Choroid plexus epithelial cell (primary cell): ENCODE data around the gene GOLGA8J.
"Not testable (repeated sequence)": the region's sequence is repeated elsewhere in the genome, so short reads cannot be mapped to it uniquely, and the experiment has no call there.

ENCODE experiments used
- DNase-seq: peaks from one replicate; pipeline ENCODE4 v3.0.0-alpha.2; 2010; ENCODE audit warnings: low read depth
- H3K4me3 ChIP-seq: 2 replicates; pipeline ENCODE4 v1.5.1; 2011; ENCODE audit warnings: low read depth, mild to moderate bottlenecking, control low read depth, low read length, moderate library complexity
- TF ChIP-seq, protein P1 (sequence below): conservative IDR thresholded peaks from 2 replicates; pipeline ENCODE4 v1.5.1; 2011; ENCODE audit warnings: low read depth, mild to moderate bottlenecking, control low read depth, inconsistent platforms, low read length, moderate library complexity

Gene GOLGA8J

DNA sequence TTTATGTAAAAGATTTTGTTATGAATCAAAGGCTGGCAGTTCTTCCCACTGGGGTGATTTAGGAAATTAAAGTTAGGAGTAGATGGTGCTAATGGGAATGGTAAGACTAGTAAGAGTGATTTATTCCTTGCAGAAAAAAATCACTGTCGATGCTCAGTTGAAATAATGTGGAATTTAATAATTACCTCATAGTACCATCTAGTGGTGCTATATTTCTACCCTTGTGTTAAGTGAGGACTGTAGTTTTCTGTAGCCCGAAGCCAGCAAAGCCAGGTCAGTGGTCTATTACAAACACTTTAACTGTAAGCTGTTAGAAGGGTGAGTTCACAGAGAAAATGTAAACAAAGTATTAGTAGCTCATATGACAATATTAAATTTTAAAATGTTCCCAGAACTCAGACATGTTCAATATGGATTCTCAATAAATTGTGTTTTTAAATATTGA lies 39.5 kb upstream of the GOLGA8J start:
- DNase-seq: peak; percentile 68
- TF ChIP-seq, protein P1, sequence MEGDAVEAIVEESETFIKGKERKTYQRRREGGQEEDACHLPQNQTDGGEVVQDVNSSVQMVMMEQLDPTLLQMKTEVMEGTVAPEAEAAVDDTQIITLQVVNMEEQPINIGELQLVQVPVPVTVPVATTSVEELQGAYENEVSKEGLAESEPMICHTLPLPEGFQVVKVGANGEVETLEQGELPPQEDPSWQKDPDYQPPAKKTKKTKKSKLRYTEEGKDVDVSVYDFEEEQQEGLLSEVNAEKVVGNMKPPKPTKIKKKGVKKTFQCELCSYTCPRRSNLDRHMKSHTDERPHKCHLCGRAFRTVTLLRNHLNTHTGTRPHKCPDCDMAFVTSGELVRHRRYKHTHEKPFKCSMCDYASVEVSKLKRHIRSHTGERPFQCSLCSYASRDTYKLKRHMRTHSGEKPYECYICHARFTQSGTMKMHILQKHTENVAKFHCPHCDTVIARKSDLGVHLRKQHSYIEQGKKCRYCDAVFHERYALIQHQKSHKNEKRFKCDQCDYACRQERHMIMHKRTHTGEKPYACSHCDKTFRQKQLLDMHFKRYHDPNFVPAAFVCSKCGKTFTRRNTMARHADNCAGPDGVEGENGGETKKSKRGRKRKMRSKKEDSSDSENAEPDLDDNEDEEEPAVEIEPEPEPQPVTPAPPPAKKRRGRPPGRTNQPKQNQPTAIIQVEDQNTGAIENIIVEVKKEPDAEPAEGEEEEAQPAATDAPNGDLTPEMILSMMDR: peak; percentile 51

DNA sequence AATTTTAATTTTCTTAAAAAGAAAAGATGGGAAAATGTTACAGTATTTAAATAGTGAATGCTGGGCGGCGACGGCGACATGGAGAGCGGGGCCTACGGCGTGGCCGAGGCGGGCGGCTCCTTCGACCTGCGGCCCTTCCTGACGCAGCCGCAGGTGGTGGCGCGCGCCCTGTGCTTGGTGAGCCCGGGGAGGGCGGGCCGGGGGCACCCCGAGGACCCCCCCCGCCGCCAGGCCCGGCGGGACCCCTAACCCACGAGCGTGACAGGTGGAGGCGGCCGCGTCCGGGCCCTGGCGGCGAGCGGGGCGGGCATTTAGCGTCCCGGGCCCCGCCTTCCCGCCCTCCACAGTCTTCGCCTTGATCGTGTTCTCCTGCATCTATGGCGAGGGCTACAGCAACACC lies 38.4 kb upstream of the GOLGA8J start:
- TF ChIP-seq, protein P1: no peak
- DNase-seq: no peak
- no peak overlapping the region for H3K4me3 ChIP-seq

More for the DNA sequence above, 39.5 kb upstream of the GOLGA8J start:
- H3K4me3 ChIP-seq: no peak overlapping the region

DNA sequence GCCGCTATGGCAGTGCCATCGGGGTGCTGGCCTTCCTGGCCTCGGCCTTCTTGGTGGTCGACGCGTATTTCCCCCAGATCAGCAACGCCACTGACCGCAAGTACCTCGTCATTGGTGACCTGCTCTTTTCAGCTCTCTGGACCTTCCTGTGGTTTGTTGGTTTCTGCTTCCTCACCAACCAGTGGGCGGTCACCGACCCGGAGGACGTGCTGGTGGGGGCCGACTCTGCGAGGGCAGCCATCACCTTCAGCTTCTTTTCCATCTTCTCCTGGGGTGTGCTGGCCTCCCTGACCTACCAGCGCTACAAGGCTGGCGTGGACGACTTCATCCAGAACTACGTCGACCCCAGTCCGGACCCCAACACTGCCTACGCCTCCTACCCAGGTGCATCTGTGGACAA lies 37.9 kb upstream of the GOLGA8J start:
- H3K4me3 ChIP-seq, DNase-seq: not testable (repeated sequence)

DNA sequence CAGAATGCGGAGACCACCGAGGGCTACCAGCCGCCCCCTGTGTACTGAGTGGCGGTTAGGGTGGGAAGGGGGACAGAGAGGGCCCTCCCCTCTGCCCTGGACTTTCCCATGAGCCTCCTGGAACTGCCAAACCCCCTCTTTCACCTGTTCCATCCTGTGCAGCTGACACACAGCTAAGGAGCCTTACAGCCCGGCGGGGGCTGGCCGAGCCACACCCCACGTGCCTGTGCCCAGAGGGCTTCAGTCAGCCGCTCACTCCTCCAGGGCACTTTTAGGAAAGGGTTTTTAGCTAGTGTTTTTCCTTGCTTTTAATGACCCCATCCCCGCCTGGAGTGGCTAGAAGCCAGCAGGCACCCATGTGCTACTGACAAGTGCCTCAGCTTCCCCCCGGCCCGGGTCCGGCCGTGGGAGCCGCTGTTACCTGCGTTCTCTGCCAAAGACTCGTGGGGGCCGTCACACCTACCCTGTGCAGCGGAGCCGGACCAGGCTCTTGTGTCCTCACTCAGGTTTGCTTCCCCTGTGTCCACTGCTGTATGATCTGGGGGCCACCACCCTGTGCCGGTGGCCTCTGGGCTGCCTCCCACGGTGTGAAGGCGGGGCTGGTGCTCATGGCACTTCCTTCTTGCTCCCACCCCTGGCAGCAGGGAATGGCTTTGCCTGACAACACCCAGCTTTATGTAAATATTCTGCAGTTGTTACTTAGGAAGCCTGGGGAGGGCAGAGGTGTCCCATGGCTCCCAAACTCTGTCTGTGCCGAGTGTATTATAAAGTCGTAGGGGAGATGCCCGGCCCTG lies 37.3 kb upstream of the GOLGA8J start:
- not testable (repeated sequence) for H3K4me3 ChIP-seq

DNA sequence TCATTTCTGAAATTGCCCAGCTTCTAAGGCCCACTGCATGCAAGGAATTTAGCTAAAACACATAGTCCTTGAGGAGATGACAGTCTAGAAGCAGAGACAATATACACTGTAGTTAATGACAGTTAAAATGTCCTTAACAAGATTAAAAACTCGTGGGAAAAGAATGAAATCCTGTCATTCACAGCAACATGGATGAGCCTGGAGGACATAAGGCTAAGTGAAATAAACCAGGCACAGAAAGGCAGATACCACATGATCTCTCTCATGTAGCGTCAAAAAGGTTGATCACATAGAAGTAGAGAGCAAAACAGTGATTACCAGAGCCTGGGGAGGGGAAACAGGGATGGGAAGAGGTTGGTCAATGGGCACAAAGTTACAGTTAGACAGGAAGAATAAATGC lies 36.3 kb upstream of the GOLGA8J start:
- H3K4me3 ChIP-seq: no peak overlapping the region
- DNase-seq: no peak
- TF ChIP-seq, protein P1: no peak

More for the DNA sequence above, 37.3 kb upstream of the GOLGA8J start:
- not testable (repeated sequence) for DNase-seq

DNA sequence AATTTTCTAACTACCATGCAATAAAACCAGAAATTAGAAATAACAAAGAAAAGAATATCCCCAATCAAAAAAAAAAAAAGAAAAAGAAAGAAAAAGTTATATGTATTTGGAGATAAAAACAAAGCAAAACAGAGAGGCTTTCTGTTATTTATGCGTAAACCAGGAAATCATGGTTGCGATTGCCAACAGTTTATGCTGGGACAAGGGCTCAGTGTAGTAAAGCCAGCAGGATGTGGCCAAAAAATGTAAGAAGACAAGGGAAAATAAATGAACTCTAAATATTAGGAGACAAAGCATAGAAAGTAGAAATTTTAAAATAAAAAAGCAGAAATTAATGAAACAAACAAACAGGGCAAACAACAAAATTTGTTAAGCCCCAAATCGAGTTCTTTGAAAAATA lies 27.2 kb upstream of the GOLGA8J start:
- TF ChIP-seq, protein P1: no peak
- DNase-seq: no peak
- H3K4me3 ChIP-seq: no peak overlapping the region

DNA sequence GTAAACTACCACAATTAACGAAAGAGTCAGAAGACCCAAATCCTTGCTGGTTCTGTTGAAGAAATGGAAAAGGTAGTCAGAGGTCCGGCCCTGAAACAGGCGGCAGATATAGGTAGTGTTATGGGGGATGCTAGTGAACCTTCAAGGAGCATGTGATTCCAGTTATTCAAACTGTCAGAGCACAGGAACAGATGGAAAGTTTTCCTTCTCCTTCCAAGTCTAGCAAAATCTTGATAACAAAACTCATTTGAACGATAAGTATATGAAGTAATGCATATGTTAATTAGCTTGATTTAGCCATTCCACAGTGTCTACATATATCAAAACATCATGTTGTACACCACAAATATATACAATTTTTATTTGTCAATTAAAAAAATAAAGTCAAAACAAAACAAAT lies 26.6 kb upstream of the GOLGA8J start:
- no peak for DNase-seq
- TF ChIP-seq, protein P1: no peak
- no peak overlapping the region for H3K4me3 ChIP-seq

DNA sequence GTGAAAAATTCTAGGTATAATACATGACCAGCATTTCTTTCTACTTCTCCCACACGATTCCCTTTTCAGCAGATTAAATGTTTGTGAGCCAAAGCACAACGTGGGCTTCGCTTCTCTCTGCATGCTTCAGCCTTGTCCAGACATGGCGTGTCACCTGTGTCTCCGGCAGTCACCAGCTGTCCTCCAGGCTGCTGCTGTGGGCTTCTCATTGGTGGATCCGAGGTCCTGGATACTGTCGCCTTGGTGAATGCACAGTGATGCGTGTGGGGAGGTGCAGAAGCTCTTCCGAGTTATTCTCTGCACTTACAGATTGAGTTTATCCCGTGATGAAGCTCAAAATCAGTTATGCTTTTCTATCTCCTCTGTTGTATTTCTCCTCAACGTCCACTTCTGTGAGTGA lies 23.0 kb upstream of the GOLGA8J start:
- no peak for DNase-seq
- TF ChIP-seq, protein P1: no peak
- H3K4me3 ChIP-seq: no peak overlapping the region
